ENCODE measurements around the gene DIDO1. TPM values are rescaled to one million over a fixed set of nuclear protein-coding genes. Genes with fewer than 3 reads are reported as not detected.

Gene DIDO1
- total RNA-seq, 4 donors from 2014 or later: 40.6 to 64.4 (median 54.1) TPM

GRCh38 chr20:62900052-62900691, 26.1 kb downstream of the DIDO1 start:
- peak in 2 of 3 donors; percentile 15 to 59 for TF ChIP-seq CTCF (IDR thresholded peaks at IDR 0.05)
- DNase-seq (ENCODE audit: low spot score): no peak
- peak; percentile 83 for ATAC-seq (ENCODE audit: low FRiP score)

GRCh38 chr20:62899633-62900051, 26.7 kb downstream of the DIDO1 start:
- no peak for TF ChIP-seq CTCF (IDR thresholded peaks at IDR 0.05)
- ATAC-seq (ENCODE audit: low FRiP score) (no peak), DNase-seq (ENCODE audit: low spot score) (no peak)

GRCh38 chr20:62898970-62899632, 27.2 kb downstream of the DIDO1 start:
- no peak for TF ChIP-seq CTCF (IDR thresholded peaks at IDR 0.05)
- DNase-seq (ENCODE audit: low spot score): no peak
- no peak for ATAC-seq (ENCODE audit: low FRiP score)

- TF ChIP-seq CTCF (IDR thresholded peaks at IDR 0.05): no peak
- no peak for DNase-seq (ENCODE audit: low spot score)
- ATAC-seq (ENCODE audit: low FRiP score): no peak
These were observed 28.0 kb downstream of the DIDO1 start for GRCh38 chr20:62898093-62898964.

GRCh38 chr20:62897666-62898065, 28.6 kb downstream of the DIDO1 start:
- DNase-seq (ENCODE audit: low spot score): no peak
- no peak for TF ChIP-seq CTCF (IDR thresholded peaks at IDR 0.05)
- ATAC-seq (ENCODE audit: low FRiP score): no peak

- ATAC-seq (ENCODE audit: low FRiP score) (no peak), DNase-seq (ENCODE audit: low spot score) (no peak)
- no peak for TF ChIP-seq CTCF (IDR thresholded peaks at IDR 0.05)
These were observed 29.8 kb downstream of the DIDO1 start for GRCh38 chr20:62896526-62896925.
